Liver (tissue), 9 donors: ENCODE results near the gene PIK3R6. TPM values are rescaled to one million over a fixed set of nuclear protein-coding genes. Genes with fewer than 3 reads are reported as not detected.
A peak's percentile ranks its signal among the peaks of the same experiment; 100 is the strongest.

ENCODE experiments used
- DNase-seq: peaks from one replicate; pipeline ENCODE4 v3.0.0-alpha.2; 2017; ENCODE audit warnings: low spot score
- H3K27ac ChIP-seq, 2 donors: one replicate each; pipeline ENCODE4 v1.7.0; 2013; ENCODE audit warnings: inconsistent platforms in 2 of 2, low read length in 2 of 2, control low read depth in 1 of 2, low read depth in 1 of 2, mild to moderate bottlenecking in 1 of 2
- H3K27me3 ChIP-seq, 4 donors: one replicate each; pipeline versions ENCODE4 v1.6.1 to v1.7.0; 2013; ENCODE audit warnings: low read length in 3 of 4, inconsistent platforms in 1 of 4, mild to moderate bottlenecking in 1 of 4, moderate library complexity in 1 of 4; ENCODE audit not compliant: control insufficient read depth in 4 of 4, insufficient read depth in 4 of 4
- H3K36me3 ChIP-seq, 4 donors: one replicate each; pipeline versions ENCODE4 v1.6.1 to v1.7.0; 2013; ENCODE audit warnings: low read length in 3 of 4, mild to moderate bottlenecking in 3 of 4, low read depth in 1 of 4, moderate library complexity in 1 of 4; ENCODE audit not compliant: control insufficient read depth in 4 of 4, insufficient read depth in 3 of 4
- H3K4me1 ChIP-seq, 4 donors: one replicate each; pipeline versions ENCODE4 v1.6.1 to v1.7.0; 2013; ENCODE audit warnings: low read length in 3 of 4, mild to moderate bottlenecking in 3 of 4, moderate library complexity in 1 of 4; ENCODE audit not compliant: control insufficient read depth in 4 of 4, insufficient read depth in 4 of 4
- H3K4me3 ChIP-seq, 3 donors: one replicate each; pipeline versions ENCODE4 v1.6.1 to v1.7.0; 2013; ENCODE audit warnings: low read length in 3 of 3, control low read depth in 1 of 3, low read depth in 1 of 3, mild to moderate bottlenecking in 1 of 3
- H3K9ac ChIP-seq, 2 donors: one replicate each; pipeline ENCODE4 v1.7.0; 2013; ENCODE audit warnings: low read length in 2 of 2, mild to moderate bottlenecking in 2 of 2, moderate library complexity in 2 of 2, control low read depth in 1 of 2, low read depth in 1 of 2
- H3K9me3 ChIP-seq, 4 donors: one replicate each; pipeline versions ENCODE4 v1.6.1 to v1.7.0; 2013; ENCODE audit warnings: low read length in 3 of 4; ENCODE audit not compliant: control insufficient read depth in 4 of 4
- FOXA1 ChIP-seq: IDR thresholded peaks from 2 replicates; pipeline ENCODE4 v1.6.1; 2016; ENCODE audit warnings: antibody characterized with exemption
- FOXA2 ChIP-seq: IDR thresholded peaks from 2 replicates; pipeline ENCODE4 v1.6.1; 2016; ENCODE audit warnings: antibody characterized with exemption
- HNF4A ChIP-seq, 2 donors: conservative IDR thresholded peaks; 2 replicates each; pipeline ENCODE4 v1.6.1; 2016; ENCODE audit warnings: antibody characterized with exemption in 2 of 2, mild to moderate bottlenecking in 2 of 2
- HNF4G ChIP-seq: IDR thresholded peaks from 2 replicates; pipeline ENCODE4 v1.6.1; 2016; ENCODE audit warnings: antibody characterized with exemption
- NR2F2 ChIP-seq: IDR thresholded peaks from 2 replicates; pipeline ENCODE4 v1.6.1; 2016; ENCODE audit warnings: antibody characterized with exemption
- RAD21 ChIP-seq, 2 donors: IDR thresholded peaks; 2 replicates each; pipeline ENCODE4 v1.6.1; 2016; ENCODE audit warnings: antibody characterized with exemption in 2 of 2, mild to moderate bottlenecking in 2 of 2
- RXRA ChIP-seq, 2 donors: IDR thresholded peaks; 2 replicates each; pipeline ENCODE4 v1.6.1; 2017 to 2018; ENCODE audit warnings: antibody characterized with exemption in 2 of 2, mild to moderate bottlenecking in 1 of 2
- SP1 ChIP-seq: IDR thresholded peaks from 2 replicates; pipeline ENCODE4 v1.6.1; 2018; ENCODE audit warnings: antibody characterized with exemption, mild to moderate bottlenecking
- TAF1 ChIP-seq: conservative IDR thresholded peaks from 2 replicates; pipeline ENCODE4 v1.6.1; 2016; ENCODE audit warnings: antibody characterized with exemption, mild to moderate bottlenecking
- YY1 ChIP-seq: IDR thresholded peaks from 2 replicates; pipeline ENCODE4 v1.6.1; 2016; ENCODE audit warnings: antibody characterized with exemption, mild to moderate bottlenecking
- WGBS: extraction: QIAGEN DNeasy Blood & Tissue Kit; methylation state at CpG from one replicate; pipeline ENCODE4 v1.1.7; 2013; 5-methylcytosine and 5-hydroxymethylcytosine counted together
- polyA plus RNA-seq, 2 donors: library from polyadenylated mRNA; stranded (reverse) in 1 of 2; unstranded in 1 of 2; fragments of 200-250 nt in 1 of 2; fragments of >200 nt in 1 of 2; fragmentation: Nextera tagmentation in 1 of 2; extraction: Ambion mirVana in 1 of 2; gene quantifications; one replicate each; pipeline versions ENCODE4 v1.2.1 to v1.2.3, GENCODE V29; 2013 to 2015
- total RNA-seq, 2 donors: library from RNA; depleted of rRNA; stranded (reverse); fragments of >200 nt; gene quantifications; one replicate each; pipeline ENCODE4 v1.2.3, GENCODE V29; 2014
- TF ChIP-seq, protein P1 (sequence below): fragments of 150-350 bp; IDR thresholded peaks from 2 replicates; pipeline ENCODE4 v1.5.1; 2017; ENCODE audit warnings: improper control_type of control experiment, low read depth, low read length; ENCODE audit not compliant: missing input control
- TF ChIP-seq, protein P2 (sequence below): IDR thresholded peaks from 2 replicates; pipeline ENCODE4 v1.6.1; 2016; ENCODE audit warnings: antibody characterized with exemption
- TF ChIP-seq, protein P3 (sequence below): IDR thresholded peaks from 2 replicates; pipeline ENCODE4 v1.6.1; 2016; ENCODE audit warnings: antibody characterized with exemption
- TF ChIP-seq, protein P4 (sequence below): IDR thresholded peaks from 2 replicates; pipeline ENCODE4 v1.6.1; 2016; ENCODE audit warnings: antibody characterized with exemption
- donor health status: healthy.
- donor health status: healthy.
- donor health status: healthy.
- donor health status: healthy.
- donor health status: healthy.

Gene PIK3R6
- total and polyA plus RNA-seq, 4 donors = 0.15 to 0.37 (median 0.18) TPM

DNA sequence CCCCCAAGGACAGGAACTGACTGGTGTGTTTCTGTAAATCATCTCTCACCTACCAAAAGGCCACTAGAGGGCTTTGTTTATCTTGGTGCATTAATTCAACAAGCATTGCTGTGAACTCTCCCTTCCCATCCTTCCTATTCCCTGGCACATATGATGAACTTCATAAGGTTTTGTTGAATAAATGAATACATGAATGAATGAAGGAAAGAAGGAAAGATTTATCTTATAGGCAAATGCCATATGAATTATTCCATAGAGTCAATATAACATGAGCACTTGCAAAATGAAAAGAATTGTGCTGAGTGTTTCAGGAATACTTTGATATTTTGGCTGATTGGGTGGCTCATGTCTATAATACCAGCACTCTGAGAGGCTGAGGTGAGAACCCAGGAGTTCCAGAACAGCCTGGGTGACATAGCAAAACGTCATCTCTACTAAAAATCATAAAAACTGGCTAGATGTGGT, 113.5 kb downstream of the PIK3R6 start:
- Histone ChIP-seq H3K36me3 (no peaks in the 10 kb centered on the region), H3K9ac (no peak overlapping the region), H3K4me3 (no peak overlapping the region), H3K4me1 (no peaks in the 10 kb centered on the region), H3K9me3 (no peaks in the 10 kb centered on the region), H3K27ac (no peak overlapping the region), H3K27me3 (no peaks in the 10 kb centered on the region)
- DNase-seq = no peak
- TF ChIP-seq SP1 = no peak
- no peak for TF ChIP-seq RXRA (IDR thresholded peaks at IDR 0.05)
- TF ChIP-seq, protein P1, sequence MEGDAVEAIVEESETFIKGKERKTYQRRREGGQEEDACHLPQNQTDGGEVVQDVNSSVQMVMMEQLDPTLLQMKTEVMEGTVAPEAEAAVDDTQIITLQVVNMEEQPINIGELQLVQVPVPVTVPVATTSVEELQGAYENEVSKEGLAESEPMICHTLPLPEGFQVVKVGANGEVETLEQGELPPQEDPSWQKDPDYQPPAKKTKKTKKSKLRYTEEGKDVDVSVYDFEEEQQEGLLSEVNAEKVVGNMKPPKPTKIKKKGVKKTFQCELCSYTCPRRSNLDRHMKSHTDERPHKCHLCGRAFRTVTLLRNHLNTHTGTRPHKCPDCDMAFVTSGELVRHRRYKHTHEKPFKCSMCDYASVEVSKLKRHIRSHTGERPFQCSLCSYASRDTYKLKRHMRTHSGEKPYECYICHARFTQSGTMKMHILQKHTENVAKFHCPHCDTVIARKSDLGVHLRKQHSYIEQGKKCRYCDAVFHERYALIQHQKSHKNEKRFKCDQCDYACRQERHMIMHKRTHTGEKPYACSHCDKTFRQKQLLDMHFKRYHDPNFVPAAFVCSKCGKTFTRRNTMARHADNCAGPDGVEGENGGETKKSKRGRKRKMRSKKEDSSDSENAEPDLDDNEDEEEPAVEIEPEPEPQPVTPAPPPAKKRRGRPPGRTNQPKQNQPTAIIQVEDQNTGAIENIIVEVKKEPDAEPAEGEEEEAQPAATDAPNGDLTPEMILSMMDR = peak; percentile 53
- no peak for TF ChIP-seq YY1
- TF ChIP-seq TAF1 = no peak
- peak; percentile 80 for TF ChIP-seq FOXA2
- TF ChIP-seq, protein P2, sequence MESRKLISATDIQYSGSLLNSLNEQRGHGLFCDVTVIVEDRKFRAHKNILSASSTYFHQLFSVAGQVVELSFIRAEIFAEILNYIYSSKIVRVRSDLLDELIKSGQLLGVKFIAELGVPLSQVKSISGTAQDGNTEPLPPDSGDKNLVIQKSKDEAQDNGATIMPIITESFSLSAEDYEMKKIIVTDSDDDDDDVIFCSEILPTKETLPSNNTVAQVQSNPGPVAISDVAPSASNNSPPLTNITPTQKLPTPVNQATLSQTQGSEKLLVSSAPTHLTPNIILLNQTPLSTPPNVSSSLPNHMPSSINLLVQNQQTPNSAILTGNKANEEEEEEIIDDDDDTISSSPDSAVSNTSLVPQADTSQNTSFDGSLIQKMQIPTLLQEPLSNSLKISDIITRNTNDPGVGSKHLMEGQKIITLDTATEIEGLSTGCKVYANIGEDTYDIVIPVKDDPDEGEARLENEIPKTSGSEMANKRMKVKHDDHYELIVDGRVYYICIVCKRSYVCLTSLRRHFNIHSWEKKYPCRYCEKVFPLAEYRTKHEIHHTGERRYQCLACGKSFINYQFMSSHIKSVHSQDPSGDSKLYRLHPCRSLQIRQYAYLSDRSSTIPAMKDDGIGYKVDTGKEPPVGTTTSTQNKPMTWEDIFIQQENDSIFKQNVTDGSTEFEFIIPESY = no peak
- peak; percentile 77 for TF ChIP-seq FOXA1
- TF ChIP-seq RAD21 (IDR thresholded peaks at IDR 0.05) = peak; percentile 64 to 79
- TF ChIP-seq NR2F2 = no peak
- WGBS = 42% methylated on average over 1 of the region's 1 CpG

DNA sequence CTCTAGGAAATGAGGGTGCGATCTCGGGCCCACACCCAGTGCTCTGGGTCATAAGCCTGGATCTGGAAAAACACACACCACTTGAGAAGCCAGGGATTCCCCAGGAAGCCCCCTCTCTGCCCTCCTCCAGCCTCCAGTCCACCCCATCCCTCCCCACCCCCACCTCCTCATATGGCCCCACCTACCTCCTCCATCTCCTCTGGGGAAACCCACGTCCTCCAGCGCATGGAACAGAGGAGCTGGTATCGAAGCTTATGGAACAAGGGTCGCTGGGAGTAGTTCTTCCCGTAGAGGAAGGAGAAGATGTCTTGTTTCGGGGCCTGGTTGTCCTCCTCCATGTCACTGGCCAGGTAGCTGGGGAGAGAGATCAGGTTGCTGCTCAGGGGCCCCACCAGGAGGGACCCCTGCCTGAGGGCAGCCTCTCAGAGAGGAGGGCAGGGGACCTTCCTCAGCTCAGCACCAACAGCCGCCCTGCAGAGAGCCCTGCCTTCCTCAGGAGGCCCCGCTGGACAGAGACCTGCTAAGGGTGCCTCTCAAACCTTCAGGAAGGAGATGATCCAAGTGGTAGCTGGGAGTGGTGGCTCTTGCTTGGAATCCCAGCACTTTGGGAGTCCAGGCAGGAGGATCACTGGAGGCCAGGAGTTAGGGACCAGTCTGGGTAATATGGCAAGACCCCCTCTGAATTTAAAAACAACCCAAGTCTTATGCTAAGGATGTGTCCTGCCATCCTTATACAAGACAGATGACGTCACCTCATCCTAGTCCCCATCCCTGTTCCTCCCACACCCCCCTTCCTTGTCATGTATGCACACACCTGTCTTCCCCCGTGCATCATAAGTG, 114.1 kb downstream of the PIK3R6 start:
- TF ChIP-seq RAD21 (IDR thresholded peaks at IDR 0.05) (no peak), SP1 (no peak), HNF4G (no peak), FOXA2 (no peak), HNF4A (conservative IDR thresholded peaks at IDR 0.05) (no peak)
- TF ChIP-seq, protein P3, sequence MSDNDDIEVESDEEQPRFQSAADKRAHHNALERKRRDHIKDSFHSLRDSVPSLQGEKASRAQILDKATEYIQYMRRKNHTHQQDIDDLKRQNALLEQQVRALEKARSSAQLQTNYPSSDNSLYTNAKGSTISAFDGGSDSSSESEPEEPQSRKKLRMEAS = no peak
- TF ChIP-seq, protein P1 = no peak
- TF ChIP-seq, protein P4, sequence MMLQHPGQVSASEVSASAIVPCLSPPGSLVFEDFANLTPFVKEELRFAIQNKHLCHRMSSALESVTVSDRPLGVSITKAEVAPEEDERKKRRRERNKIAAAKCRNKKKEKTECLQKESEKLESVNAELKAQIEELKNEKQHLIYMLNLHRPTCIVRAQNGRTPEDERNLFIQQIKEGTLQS = no peak
- no peak overlapping the region for H3K9ac ChIP-seq
- DNase-seq = no peak
- 83% methylated on average over 12 of the region's 12 CpGs for WGBS
- H3K27me3 ChIP-seq = no peaks in the 10 kb centered on the region
- no peaks in the 10 kb centered on the region for H3K9me3 ChIP-seq
- H3K27ac ChIP-seq = no peak overlapping the region
- H3K4me3 ChIP-seq = no peak overlapping the region
- no peaks in the 10 kb centered on the region for H3K4me1 ChIP-seq
- H3K36me3 ChIP-seq = no peaks in the 10 kb centered on the region

Other genes starting within 250 kb of the PIK3R6 start
- gene MYH10, start 236.9 kb downstream of the PIK3R6 start, total RNA-seq = 10 to 100 TPM; 37.8 to 79.1 TPM
- 10 to 100 TPM in 1 of 2 donors, 1 to 10 TPM in 1; 9.1 to 13.9 TPM for gene MYH10, start 236.9 kb downstream of the PIK3R6 start, polyA plus RNA-seq
- gene CCDC42, start 122.8 kb downstream of the PIK3R6 start, total RNA-seq = not detected
- gene CCDC42, start 122.8 kb downstream of the PIK3R6 start, polyA plus RNA-seq = under 1 TPM in 1 of 2 donors, not detected in 1; 0.05 TPM
- not detected for gene SPDYE4, start 109.1 kb downstream of the PIK3R6 start, total RNA-seq
- gene SPDYE4, start 109.1 kb downstream of the PIK3R6 start, polyA plus RNA-seq = not detected
- gene MFSD6L, start 68.3 kb downstream of the PIK3R6 start, total RNA-seq = under 1 TPM; 0.05 to 0.25 TPM
- under 1 TPM in 1 of 2 donors, not detected in 1; 0.03 TPM for gene MFSD6L, start 68.3 kb downstream of the PIK3R6 start, polyA plus RNA-seq
- 1 to 10 TPM; 2.9 to 7.8 TPM for gene PIK3R5, start 98.0 kb upstream of the PIK3R6 start, total RNA-seq
- 1 to 10 TPM in 1 of 2 donors, under 1 TPM in 1; 0.93 to 2.3 TPM for gene PIK3R5, start 98.0 kb upstream of the PIK3R6 start, polyA plus RNA-seq
- gene NTN1, start 153.8 kb upstream of the PIK3R6 start, total RNA-seq = 1 to 10 TPM in 1 of 2 donors, under 1 TPM in 1; 0.14 to 7.1 TPM
- 1 to 10 TPM; 1.5 to 8.7 TPM for gene NTN1, start 153.8 kb upstream of the PIK3R6 start, polyA plus RNA-seq